Lower leg skin (tissue), 3 donors: ENCODE measurements around the gene NXNL1.

ENCODE experiments used
- POLR2A ChIP-seq, 2 donors: fragments of 450-650 bp; IDR thresholded peaks; one replicate each; pipeline ENCODE4 v1.6.1; 2016 to 2017; ENCODE audit warnings: antibody characterized with exemption in 2 of 2, mild to moderate bottlenecking in 1 of 2, moderate library complexity in 1 of 2
- TF ChIP-seq, protein P1 (sequence below), 3 donors: fragments of 450-650 bp; IDR thresholded peaks; one replicate each; pipeline ENCODE4 v1.5.1; 2016; ENCODE audit warnings: antibody characterized with exemption in 3 of 3, mild to moderate bottlenecking in 3 of 3, moderate library complexity in 2 of 3

GRCh38 chr19:17424743-17425365 lies 35.9 kb downstream of the NXNL1 start:
- TF ChIP-seq, protein P1, sequence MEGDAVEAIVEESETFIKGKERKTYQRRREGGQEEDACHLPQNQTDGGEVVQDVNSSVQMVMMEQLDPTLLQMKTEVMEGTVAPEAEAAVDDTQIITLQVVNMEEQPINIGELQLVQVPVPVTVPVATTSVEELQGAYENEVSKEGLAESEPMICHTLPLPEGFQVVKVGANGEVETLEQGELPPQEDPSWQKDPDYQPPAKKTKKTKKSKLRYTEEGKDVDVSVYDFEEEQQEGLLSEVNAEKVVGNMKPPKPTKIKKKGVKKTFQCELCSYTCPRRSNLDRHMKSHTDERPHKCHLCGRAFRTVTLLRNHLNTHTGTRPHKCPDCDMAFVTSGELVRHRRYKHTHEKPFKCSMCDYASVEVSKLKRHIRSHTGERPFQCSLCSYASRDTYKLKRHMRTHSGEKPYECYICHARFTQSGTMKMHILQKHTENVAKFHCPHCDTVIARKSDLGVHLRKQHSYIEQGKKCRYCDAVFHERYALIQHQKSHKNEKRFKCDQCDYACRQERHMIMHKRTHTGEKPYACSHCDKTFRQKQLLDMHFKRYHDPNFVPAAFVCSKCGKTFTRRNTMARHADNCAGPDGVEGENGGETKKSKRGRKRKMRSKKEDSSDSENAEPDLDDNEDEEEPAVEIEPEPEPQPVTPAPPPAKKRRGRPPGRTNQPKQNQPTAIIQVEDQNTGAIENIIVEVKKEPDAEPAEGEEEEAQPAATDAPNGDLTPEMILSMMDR (IDR thresholded peaks at IDR 0.05), result no peak
- TF ChIP-seq POLR2A (IDR thresholded peaks at IDR 0.05), result no peak
